GM19238 (cell line): ENCODE measurements around the gene PCDHGB4.
"Not testable (repeated sequence)": the region's sequence is repeated elsewhere in the genome, so short reads cannot be mapped to it uniquely, and the experiment has no call there.

Experiments used
- DNase-seq: peaks from one replicate; pipeline ENCODE4 v3.0.0; 2011; ENCODE audit warnings: low spot score; ENCODE audit not compliant: insufficient read length

Gene PCDHGB4

DNA sequence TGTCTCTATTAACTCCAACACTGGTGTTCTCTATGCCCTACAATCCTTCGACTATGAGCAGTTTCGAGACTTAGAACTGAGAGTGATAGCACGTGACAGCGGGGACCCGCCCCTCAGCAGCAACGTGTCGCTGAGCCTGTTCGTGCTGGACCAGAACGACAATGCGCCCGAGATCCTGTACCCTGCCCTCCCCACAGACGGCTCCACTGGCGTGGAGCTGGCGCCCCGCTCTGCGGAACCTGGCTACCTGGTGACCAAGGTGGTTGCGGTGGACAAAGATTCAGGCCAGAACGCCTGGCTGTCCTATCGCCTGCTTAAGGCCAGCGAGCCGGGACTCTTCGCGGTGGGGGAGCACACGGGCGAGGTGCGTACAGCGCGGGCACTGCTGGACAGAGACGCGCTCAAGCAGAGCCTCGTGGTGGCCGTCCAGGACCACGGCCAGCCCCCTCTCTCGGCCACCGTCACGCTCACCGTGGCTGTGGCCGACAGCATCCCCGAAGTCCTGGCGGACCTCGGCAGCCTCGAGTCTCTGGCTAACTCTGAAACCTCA is 35.3 kb downstream of the PCDHGB4 start:
- no peak for DNase-seq

GRCh38 chr5:141427783-141428426 is 40.4 kb downstream of the PCDHGB4 start:
- no peak for DNase-seq

- DNase-seq: no peak
Observed at GRCh38 chr5:141430332-141431113, 43.0 kb downstream of the PCDHGB4 start, which contains the start of gene PCDHGA12. Gene PCDHGA12, plus strand, starts transcription at chr5:141430507. Its CDS starts 253 bp downstream, at chr5:141430760.

- DNase-seq: no peak
Observed at GRCh38 chr5:141431286-141431685, 43.8 kb downstream of the PCDHGB4 start.

DNA sequence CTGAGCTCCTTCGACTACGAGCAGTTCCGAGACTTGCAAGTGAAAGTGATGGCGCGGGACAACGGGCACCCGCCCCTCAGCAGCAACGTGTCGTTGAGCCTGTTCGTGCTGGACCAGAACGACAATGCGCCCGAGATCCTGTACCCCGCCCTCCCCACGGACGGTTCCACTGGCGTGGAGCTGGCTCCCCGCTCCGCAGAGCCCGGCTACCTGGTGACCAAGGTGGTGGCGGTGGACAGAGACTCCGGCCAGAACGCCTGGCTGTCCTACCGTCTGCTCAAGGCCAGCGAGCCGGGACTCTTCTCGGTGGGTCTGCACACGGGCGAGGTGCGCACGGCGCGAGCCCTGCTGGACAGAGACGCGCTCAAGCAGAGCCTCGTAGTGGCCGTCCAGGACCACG is 44.8 kb downstream of the PCDHGB4 start:
- DNase-seq: not testable (repeated sequence)

GRCh38 chr5:141432726-141433125 is 45.2 kb downstream of the PCDHGB4 start:
- not testable (repeated sequence) for DNase-seq

DNA sequence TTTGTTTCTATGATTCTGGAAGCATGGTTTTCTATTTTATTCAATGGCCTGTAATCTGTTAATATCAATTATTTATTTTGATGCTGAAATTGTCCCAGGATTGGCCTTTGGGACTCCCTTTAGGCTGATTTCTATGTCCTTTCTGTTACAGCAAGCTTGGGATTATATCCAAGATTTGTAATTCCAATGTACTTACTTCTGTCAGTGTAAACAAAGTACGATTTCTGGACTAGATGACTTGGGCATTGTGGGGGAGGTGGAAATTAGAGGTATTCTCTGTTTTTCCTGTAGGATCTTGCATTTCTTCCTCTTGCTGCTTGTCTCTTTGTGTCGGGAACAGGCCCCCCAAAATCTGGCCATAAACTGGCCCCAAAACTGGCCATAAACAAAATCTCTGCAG is 46.5 kb downstream of the PCDHGB4 start:
- no peak for DNase-seq

GRCh38 chr5:141437221-141437620 is 49.7 kb downstream of the PCDHGB4 start:
- no peak for DNase-seq

DNA sequence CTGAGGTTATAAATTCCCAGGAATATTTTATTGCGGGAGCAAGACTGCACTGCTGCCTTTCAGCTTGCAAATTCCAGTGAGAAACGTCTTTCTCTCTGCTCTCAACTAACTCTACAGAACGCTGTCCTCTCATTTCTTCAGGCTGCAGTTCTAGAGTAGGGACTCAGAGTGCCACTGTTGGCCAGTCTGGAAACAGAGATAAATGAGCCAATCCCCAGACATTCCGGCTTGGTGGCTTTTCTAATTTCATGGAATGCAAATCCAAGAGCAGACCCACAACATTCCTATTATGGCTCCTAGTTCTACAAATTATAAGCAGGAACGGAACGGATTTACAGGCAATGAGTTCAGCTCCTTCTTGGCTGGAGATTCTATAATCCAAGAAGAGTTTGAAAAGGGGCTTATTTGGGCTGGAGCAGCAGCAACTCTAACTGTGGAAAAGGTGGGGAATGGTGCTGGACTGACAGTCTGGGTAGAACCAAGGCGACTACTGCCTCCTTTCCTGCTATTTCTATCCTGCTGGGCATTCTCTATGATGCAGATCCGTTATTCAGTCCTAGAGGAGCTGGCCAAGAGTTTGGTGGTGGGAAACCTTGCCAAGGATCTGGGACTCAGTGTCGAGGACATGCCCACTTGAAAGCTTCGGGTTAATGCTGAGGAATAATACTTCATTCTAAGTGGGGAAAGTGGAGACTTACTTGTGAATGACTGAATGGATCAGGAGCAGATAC is 52.1 kb downstream of the PCDHGB4 start:
- no peak for DNase-seq
